Loucy (cell line): ENCODE measurements around the gene KANSL1.

Experiments
- H2AFZ ChIP-seq: fragments of 200-600 bp; sonication (generic); 2 replicates; pipeline ENCODE4 v1.6.0; 2016; ENCODE audit warnings: antibody characterized with exemption, mild to moderate bottlenecking, low read length, moderate library complexity
- H3F3A ChIP-seq: fragments of 200-600 bp; 2 replicates; pipeline ENCODE4 v1.6.0; 2016; ENCODE audit warnings: antibody characterized with exemption, low read depth, mild to moderate bottlenecking
- H3K27me3 ChIP-seq: fragments of 200-600 bp; sonication (generic); 2 replicates; pipeline ENCODE4 v1.6.1; 2014; ENCODE audit warnings: low read length, mild to moderate bottlenecking; ENCODE audit not compliant: insufficient read depth, poor library complexity, severe bottlenecking
- H3K36me3 ChIP-seq: fragments of 200-600 bp; sonication (generic); 2 replicates; pipeline ENCODE4 v1.6.1; 2016; ENCODE audit warnings: low read length; ENCODE audit not compliant: insufficient read depth
- H3K4me1 ChIP-seq: fragments of 200-600 bp; sonication (generic); 2 replicates; pipeline ENCODE4 v1.5.1; 2014; ENCODE audit warnings: low read length, mild to moderate bottlenecking; ENCODE audit not compliant: insufficient read depth, poor library complexity, severe bottlenecking
- H3K4me2 ChIP-seq: fragments of 200-600 bp; sonication (generic); 2 replicates; pipeline ENCODE4 v1.6.0; 2014; ENCODE audit warnings: antibody characterized with exemption, low read length, low read depth, mild to moderate bottlenecking; ENCODE audit not compliant: poor library complexity, severe bottlenecking
- H3K4me3 ChIP-seq: fragments of 200-600 bp; sonication (generic); 2 replicates; pipeline ENCODE4 v1.5.1; 2014; ENCODE audit warnings: low read length, mild to moderate bottlenecking, mixed read lengths; ENCODE audit not compliant: poor library complexity, severe bottlenecking
- H3K79me2 ChIP-seq: fragments of 200-600 bp; sonication (generic); 2 replicates; pipeline ENCODE4 v1.6.1; 2014; ENCODE audit warnings: low read length; ENCODE audit not compliant: insufficient read depth
- H3K9ac ChIP-seq: fragments of 200-600 bp; sonication (generic); 2 replicates; pipeline ENCODE4 v1.6.0; 2014; ENCODE audit warnings: mild to moderate bottlenecking, low read depth, low read length, moderate library complexity; ENCODE audit not compliant: poor library complexity, severe bottlenecking
- H3K9me2 ChIP-seq: fragments of 200-600 bp; sonication (generic); replicated peaks from 2 replicates; pipeline ENCODE4 v1.6.1; 2016; ENCODE audit warnings: low read depth, low read length, mixed read lengths
- H3K9me3 ChIP-seq: fragments of 200-600 bp; sonication (generic); 2 replicates; pipeline ENCODE4 v1.6.1; 2014; ENCODE audit warnings: mild to moderate bottlenecking, antibody characterized with exemption, low read length, low read depth; ENCODE audit not compliant: insufficient read depth
- H4K20me1 ChIP-seq: fragments of 200-600 bp; sonication (generic); 2 replicates; pipeline ENCODE4 v1.6.0; 2014; ENCODE audit warnings: antibody characterized with exemption, low read length, mild to moderate bottlenecking; ENCODE audit not compliant: insufficient read depth, poor library complexity, severe bottlenecking
- EZH2phosphoT487 ChIP-seq: fragments of 200-600 bp; IDR thresholded peaks from 2 replicates; pipeline ENCODE4 v1.6.1; 2018; ENCODE audit warnings: antibody characterized with exemption, mild to moderate bottlenecking, moderate library complexity, borderline replicate concordance
- TF ChIP-seq, protein P1 (sequence below): fragments of 200-600 bp; sonication (generic); conservative IDR thresholded peaks from 2 replicates; pipeline ENCODE4 v1.5.1; 2014; ENCODE audit warnings: mild to moderate bottlenecking, antibody characterized with exemption, low read length

Gene KANSL1

DNA sequence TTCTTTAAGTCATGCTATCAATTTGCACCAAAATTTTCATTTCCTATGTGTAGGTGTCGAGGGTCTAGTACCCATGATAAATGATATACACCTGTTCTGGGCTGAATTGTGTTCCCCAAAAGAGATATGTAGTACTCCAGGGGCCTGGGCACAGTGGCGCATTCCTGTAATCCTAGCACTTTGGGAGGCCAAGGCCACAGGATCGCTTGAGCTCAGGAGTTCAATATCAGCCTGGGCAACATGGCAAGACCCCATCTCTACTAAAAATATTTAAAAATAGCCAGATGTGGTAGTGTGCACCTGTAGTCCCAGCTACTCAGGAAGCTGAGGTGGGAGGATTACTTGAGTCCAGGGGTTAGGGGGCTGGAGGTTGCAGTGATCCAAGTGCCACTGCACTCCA lies 23.5 kb upstream of the KANSL1 start:
- no peak overlapping the region for H3K4me2 ChIP-seq
- H4K20me1 ChIP-seq: peaks cover 14% of the 10 kb centered on the region
- peaks cover 5% of the 10 kb centered on the region; the same call in 1 of the 2 replicates for H3K36me3 ChIP-seq
- TF ChIP-seq, protein P1, sequence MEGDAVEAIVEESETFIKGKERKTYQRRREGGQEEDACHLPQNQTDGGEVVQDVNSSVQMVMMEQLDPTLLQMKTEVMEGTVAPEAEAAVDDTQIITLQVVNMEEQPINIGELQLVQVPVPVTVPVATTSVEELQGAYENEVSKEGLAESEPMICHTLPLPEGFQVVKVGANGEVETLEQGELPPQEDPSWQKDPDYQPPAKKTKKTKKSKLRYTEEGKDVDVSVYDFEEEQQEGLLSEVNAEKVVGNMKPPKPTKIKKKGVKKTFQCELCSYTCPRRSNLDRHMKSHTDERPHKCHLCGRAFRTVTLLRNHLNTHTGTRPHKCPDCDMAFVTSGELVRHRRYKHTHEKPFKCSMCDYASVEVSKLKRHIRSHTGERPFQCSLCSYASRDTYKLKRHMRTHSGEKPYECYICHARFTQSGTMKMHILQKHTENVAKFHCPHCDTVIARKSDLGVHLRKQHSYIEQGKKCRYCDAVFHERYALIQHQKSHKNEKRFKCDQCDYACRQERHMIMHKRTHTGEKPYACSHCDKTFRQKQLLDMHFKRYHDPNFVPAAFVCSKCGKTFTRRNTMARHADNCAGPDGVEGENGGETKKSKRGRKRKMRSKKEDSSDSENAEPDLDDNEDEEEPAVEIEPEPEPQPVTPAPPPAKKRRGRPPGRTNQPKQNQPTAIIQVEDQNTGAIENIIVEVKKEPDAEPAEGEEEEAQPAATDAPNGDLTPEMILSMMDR: no peak
- TF ChIP-seq EZH2phosphoT487: no peak
- no peaks in the 10 kb centered on the region for H3K27me3 ChIP-seq
- no peak overlapping the region for H3K9ac ChIP-seq
- peaks cover 43% of the 10 kb centered on the region; the same call in 1 of the 2 replicates for H3K79me2 ChIP-seq
- H3F3A ChIP-seq: no peaks in the 10 kb centered on the region
- H3K4me1 ChIP-seq: no peaks in the 10 kb centered on the region
- H2AFZ ChIP-seq: no peak overlapping the region
- H3K4me3 ChIP-seq: no peak overlapping the region
- H3K9me2 ChIP-seq: no peaks in the 10 kb centered on the region
- no peaks in the 10 kb centered on the region for H3K9me3 ChIP-seq

DNA sequence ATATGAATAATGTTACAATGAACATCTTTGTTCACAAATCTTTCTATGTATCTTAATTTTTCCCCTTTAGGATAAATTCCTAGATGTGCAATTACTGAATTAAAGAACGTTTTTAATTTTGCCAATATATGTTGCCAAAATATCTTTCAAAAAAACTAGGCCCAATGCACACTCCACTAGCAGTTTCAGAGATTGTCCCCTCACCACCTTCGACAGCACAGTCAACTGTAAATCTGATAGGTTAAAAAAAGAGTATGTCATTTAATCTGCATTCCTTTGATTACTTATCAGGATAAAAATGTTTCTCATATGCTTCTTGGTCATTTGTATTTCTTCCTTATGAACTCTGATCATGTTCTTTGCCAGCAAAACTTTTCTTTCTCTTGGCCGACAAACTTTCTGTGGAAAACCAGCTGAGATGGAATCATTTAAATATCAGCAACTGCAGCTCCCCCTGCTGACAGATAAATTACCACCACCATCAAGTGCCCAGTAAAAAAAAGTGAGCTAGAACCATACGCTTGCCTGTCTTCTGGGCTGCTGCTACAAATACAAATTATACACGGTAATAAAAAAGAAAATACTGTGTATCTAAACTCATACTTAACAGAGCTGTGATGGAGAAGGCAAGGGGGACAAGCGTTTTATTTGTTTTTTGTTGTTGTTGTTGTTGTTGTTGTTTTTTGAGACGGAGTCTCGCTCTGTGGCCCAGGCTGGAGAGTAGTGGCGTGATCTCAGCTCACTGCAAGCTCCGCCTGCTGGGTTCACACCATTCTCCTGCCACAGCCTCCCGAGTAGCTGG lies 19.6 kb upstream of the KANSL1 start:
- no peaks in the 10 kb centered on the region for H3K27me3 ChIP-seq
- no peaks in the 10 kb centered on the region for H3K9me2 ChIP-seq
- peaks cover 5% of the 10 kb centered on the region; the same call in 1 of the 2 replicates for H3K36me3 ChIP-seq
- H3K9ac ChIP-seq: no peak overlapping the region
- H3F3A ChIP-seq: no peaks in the 10 kb centered on the region
- H2AFZ ChIP-seq: no peak overlapping the region
- H3K9me3 ChIP-seq: no peaks in the 10 kb centered on the region
- no peak overlapping the region for H3K4me2 ChIP-seq
- peaks cover 64% of the 10 kb centered on the region; the same call in 1 of the 2 replicates for H3K79me2 ChIP-seq
- H3K4me3 ChIP-seq: no peak overlapping the region
- peaks cover 22% of the 10 kb centered on the region for H4K20me1 ChIP-seq
- TF ChIP-seq, protein P1: peak; percentile 81
- no peak for TF ChIP-seq EZH2phosphoT487
- H3K4me1 ChIP-seq: no peaks in the 10 kb centered on the region

DNA sequence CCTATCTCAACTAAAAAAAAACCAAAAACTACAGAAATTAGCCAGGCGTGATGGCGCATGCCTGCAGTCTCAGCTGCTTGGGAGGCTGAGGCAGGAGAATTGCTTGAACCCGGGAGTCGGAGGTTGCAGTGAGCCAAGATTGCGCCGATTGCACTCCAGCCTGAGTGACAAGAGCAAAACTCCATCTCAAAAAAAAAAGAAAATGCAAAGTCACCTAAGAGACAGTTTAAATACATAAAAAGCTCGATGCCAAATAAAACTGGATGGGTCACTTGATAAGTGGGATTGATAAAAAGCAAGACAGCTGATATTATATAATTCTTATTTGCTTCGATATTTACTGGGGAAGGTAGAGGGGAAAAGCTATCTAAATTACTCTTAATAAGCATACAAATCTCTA lies 15.8 kb upstream of the KANSL1 start:
- no peaks in the 10 kb centered on the region for H3K9me3 ChIP-seq
- no peaks in the 10 kb centered on the region for H3F3A ChIP-seq
- TF ChIP-seq EZH2phosphoT487: no peak
- TF ChIP-seq, protein P1: no peak
- no peak overlapping the region for H3K4me2 ChIP-seq
- peaks cover 78% of the 10 kb centered on the region for H3K79me2 ChIP-seq
- no peak overlapping the region for H3K9ac ChIP-seq
- no peaks in the 10 kb centered on the region for H3K4me1 ChIP-seq
- H3K9me2 ChIP-seq: no peaks in the 10 kb centered on the region
- no peaks in the 10 kb centered on the region for H3K36me3 ChIP-seq
- peaks cover 22% of the 10 kb centered on the region for H4K20me1 ChIP-seq
- no peaks in the 10 kb centered on the region for H3K27me3 ChIP-seq
- no peak overlapping the region for H3K4me3 ChIP-seq
- H2AFZ ChIP-seq: no peak overlapping the region
